ENCODE results near the gene TMC1.
"Not testable (repeated sequence)": the region's sequence is repeated elsewhere in the genome, so short reads cannot be mapped to it uniquely, and the experiment has no call there.

DNA sequence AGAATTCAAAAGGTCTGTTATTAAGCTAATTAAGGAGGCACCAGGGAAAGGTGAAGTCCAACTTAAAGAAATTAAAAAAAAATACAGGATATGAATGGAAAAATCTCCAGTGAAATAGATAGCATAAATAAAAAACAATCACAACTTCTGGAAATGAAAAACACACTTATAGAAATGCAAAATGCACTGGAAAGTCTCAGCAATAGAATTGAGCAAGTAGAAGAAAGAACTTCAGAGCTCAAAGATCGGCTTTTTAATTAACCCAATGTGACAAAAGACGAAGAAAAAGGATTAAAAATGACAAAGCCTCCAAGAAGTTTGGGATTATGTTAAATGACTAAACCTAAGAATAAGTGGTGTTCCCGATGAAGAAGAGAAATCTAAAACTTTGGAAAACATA is 323.6 kb downstream of the TMC1 start:
- TF ChIP-seq, protein P1, sequence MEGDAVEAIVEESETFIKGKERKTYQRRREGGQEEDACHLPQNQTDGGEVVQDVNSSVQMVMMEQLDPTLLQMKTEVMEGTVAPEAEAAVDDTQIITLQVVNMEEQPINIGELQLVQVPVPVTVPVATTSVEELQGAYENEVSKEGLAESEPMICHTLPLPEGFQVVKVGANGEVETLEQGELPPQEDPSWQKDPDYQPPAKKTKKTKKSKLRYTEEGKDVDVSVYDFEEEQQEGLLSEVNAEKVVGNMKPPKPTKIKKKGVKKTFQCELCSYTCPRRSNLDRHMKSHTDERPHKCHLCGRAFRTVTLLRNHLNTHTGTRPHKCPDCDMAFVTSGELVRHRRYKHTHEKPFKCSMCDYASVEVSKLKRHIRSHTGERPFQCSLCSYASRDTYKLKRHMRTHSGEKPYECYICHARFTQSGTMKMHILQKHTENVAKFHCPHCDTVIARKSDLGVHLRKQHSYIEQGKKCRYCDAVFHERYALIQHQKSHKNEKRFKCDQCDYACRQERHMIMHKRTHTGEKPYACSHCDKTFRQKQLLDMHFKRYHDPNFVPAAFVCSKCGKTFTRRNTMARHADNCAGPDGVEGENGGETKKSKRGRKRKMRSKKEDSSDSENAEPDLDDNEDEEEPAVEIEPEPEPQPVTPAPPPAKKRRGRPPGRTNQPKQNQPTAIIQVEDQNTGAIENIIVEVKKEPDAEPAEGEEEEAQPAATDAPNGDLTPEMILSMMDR (IDR thresholded peaks at IDR 0.05) = not testable (repeated sequence)
- TF ChIP-seq POLR2AphosphoS5, EP300 (IDR thresholded peaks at IDR 0.05): not testable (repeated sequence)

All from stomach (tissue), 4 donors.